ENCODE data around the gene CFAP20DC. TPM values are rescaled to one million over a fixed set of nuclear protein-coding genes. Genes with fewer than 3 reads are reported as not detected.

Gene CFAP20DC
- total RNA-seq, 1 experiment from 2014 or later = 2.8 TPM

DNA sequence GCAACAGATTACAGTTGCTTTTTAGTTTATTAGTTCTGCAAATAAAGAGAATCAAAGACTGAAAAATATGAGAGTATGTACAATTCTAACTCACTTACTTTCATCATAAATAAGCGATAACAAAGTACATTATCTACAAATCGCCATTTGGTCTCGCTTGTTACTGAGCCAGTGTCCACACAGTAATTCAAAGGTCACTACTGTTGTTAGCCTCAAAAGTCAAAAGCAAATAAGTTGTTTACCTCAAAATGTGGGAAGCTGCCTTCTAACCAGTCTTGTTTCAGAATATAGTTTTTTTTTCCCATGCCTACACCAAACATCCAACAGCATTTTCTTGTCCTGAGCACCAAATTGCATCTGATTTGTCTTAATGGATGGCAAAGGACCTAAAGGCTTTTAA lies 255.9 kb downstream of the CFAP20DC start:
- no peak overlapping the region for H3K27ac Mint-ChIP-seq (ENCODE audit: unreplicated experiment)

GRCh38 chr3:58792921-58793451 lies 256.8 kb downstream of the CFAP20DC start:
- Histone ChIP-seq H3K4me3 (ENCODE audit: low read depth, low read length) (no peak overlapping the region), H3K36me3 (ENCODE audit: control insufficient read depth, insufficient read depth, low read length) (no peaks in the 10 kb centered on the region), H3K9me3 (no peaks in the 10 kb centered on the region), H3K27me3 (replicated peaks; ENCODE audit: control insufficient read depth, insufficient read depth, low read length) (no peaks in the 10 kb centered on the region), H3K4me1 (peaks cover 5% of the 10 kb centered on the region; the same call in 1 of the 2 replicates)
- CTCF ChIA-PET = no interaction called here
- Mint-ChIP-seq H3K36me3 (ENCODE audit: insufficient read depth, unreplicated experiment) (no peaks in the 10 kb centered on the region), H3K27ac (ENCODE audit: unreplicated experiment) (no peak overlapping the region), H3K4me3 (ENCODE audit: unreplicated experiment) (no peak overlapping the region), H3K4me1 (ENCODE audit: low read depth, unreplicated experiment) (no peaks in the 10 kb centered on the region), H3K27me3 (ENCODE audit: insufficient read depth, unreplicated experiment) (peaks cover 6% of the 10 kb centered on the region), H3K9me3 (ENCODE audit: unreplicated experiment) (no peaks in the 10 kb centered on the region)
- TF ChIP-seq, protein P1, sequence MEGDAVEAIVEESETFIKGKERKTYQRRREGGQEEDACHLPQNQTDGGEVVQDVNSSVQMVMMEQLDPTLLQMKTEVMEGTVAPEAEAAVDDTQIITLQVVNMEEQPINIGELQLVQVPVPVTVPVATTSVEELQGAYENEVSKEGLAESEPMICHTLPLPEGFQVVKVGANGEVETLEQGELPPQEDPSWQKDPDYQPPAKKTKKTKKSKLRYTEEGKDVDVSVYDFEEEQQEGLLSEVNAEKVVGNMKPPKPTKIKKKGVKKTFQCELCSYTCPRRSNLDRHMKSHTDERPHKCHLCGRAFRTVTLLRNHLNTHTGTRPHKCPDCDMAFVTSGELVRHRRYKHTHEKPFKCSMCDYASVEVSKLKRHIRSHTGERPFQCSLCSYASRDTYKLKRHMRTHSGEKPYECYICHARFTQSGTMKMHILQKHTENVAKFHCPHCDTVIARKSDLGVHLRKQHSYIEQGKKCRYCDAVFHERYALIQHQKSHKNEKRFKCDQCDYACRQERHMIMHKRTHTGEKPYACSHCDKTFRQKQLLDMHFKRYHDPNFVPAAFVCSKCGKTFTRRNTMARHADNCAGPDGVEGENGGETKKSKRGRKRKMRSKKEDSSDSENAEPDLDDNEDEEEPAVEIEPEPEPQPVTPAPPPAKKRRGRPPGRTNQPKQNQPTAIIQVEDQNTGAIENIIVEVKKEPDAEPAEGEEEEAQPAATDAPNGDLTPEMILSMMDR (IDR thresholded peaks at IDR 0.05; ENCODE audit: insufficient read depth in 1 of 2, low read depth in 1 of 2, low read length in 1 of 2, severe bottlenecking in 1 of 2, unreplicated experiment in 1 of 2) = no peak
- POLR2A ChIA-PET = no interaction called here
- intact Hi-C loops (cut with micrococcal nuclease; ENCODE audit: unreplicated experiment) = no loop called here
- no peak for DNase-seq
- BruUV-seq (replicated peaks) = no TSS peak

More for the DNA sequence above, 255.9 kb downstream of the CFAP20DC start:
- Histone ChIP-seq H3K4me1 (peaks cover 5% of the 10 kb centered on the region; the same call in 1 of the 2 replicates), H3K9me3 (no peaks in the 10 kb centered on the region), H3K4me3 (ENCODE audit: low read depth, low read length) (no peak overlapping the region), H3K27me3 (replicated peaks; ENCODE audit: control insufficient read depth, insufficient read depth, low read length) (no peaks in the 10 kb centered on the region), H3K36me3 (ENCODE audit: control insufficient read depth, insufficient read depth, low read length) (no peaks in the 10 kb centered on the region)
- peaks cover 6% of the 10 kb centered on the region for H3K27me3 Mint-ChIP-seq (ENCODE audit: insufficient read depth, unreplicated experiment)
- BruUV-seq (replicated peaks) = no TSS peak
- no peaks in the 10 kb centered on the region for H3K9me3 Mint-ChIP-seq (ENCODE audit: unreplicated experiment)
- no peaks in the 10 kb centered on the region for H3K36me3 Mint-ChIP-seq (ENCODE audit: insufficient read depth, unreplicated experiment)
- intact Hi-C loops (cut with micrococcal nuclease; ENCODE audit: unreplicated experiment) = no loop called here
- no peaks in the 10 kb centered on the region for H3K4me1 Mint-ChIP-seq (ENCODE audit: low read depth, unreplicated experiment)
- TF ChIP-seq, protein P1 (IDR thresholded peaks at IDR 0.05; ENCODE audit: insufficient read depth in 1 of 2, low read depth in 1 of 2, low read length in 1 of 2, severe bottlenecking in 1 of 2, unreplicated experiment in 1 of 2) = no peak
- ChIA-PET CTCF (no interaction called here), POLR2A (no interaction called here)
- H3K4me3 Mint-ChIP-seq (ENCODE audit: unreplicated experiment) = no peak overlapping the region
- DNase-seq = no peak

GRCh38 chr3:58789385-58789784 lies 260.4 kb downstream of the CFAP20DC start:
- Histone ChIP-seq H3K4me3 (ENCODE audit: low read depth, low read length) (no peak overlapping the region), H3K9me3 (no peaks in the 10 kb centered on the region), H3K36me3 (ENCODE audit: control insufficient read depth, insufficient read depth, low read length) (no peaks in the 10 kb centered on the region), H3K4me1 (peaks cover 5% of the 10 kb centered on the region; the same call in 1 of the 2 replicates), H3K27me3 (replicated peaks; ENCODE audit: control insufficient read depth, insufficient read depth, low read length) (no peaks in the 10 kb centered on the region)
- no peaks in the 10 kb centered on the region for H3K4me1 Mint-ChIP-seq (ENCODE audit: low read depth, unreplicated experiment)
- no peak for DNase-seq
- H3K27me3 Mint-ChIP-seq (ENCODE audit: insufficient read depth, unreplicated experiment) = peaks cover 6% of the 10 kb centered on the region
- no peaks in the 10 kb centered on the region for H3K36me3 Mint-ChIP-seq (ENCODE audit: insufficient read depth, unreplicated experiment)
- TF ChIP-seq, protein P1 (IDR thresholded peaks at IDR 0.05; ENCODE audit: insufficient read depth in 1 of 2, low read depth in 1 of 2, low read length in 1 of 2, severe bottlenecking in 1 of 2, unreplicated experiment in 1 of 2) = no peak
- intact Hi-C loops (cut with micrococcal nuclease; ENCODE audit: unreplicated experiment) = no loop called here
- no peak overlapping the region for H3K4me3 Mint-ChIP-seq (ENCODE audit: unreplicated experiment)
- CTCF ChIA-PET = no interaction called here
- H3K9me3 Mint-ChIP-seq (ENCODE audit: unreplicated experiment) = no peaks in the 10 kb centered on the region
- no peak overlapping the region for H3K27ac Mint-ChIP-seq (ENCODE audit: unreplicated experiment)
- no TSS peak for BruUV-seq (replicated peaks)
- POLR2A ChIA-PET = no interaction called here
